Smooth muscle cell (in vitro differentiated cells): Measurements from ENCODE around the gene ABLIM2. TPM values are rescaled to one million over a fixed set of nuclear protein-coding genes. Genes with fewer than 3 reads are reported as not detected.

Experiments used
- DNase-seq: peaks from one replicate; lab custom pipeline; 2025; ENCODE audit not compliant: unreplicated experiment; lab: John Stamatoyannopoulos, UW
- H2AFZ ChIP-seq: fragments of 200-600 bp; sonication (generic); 2 replicates; pipeline ENCODE4 v1.6.0; 2016; ENCODE audit warnings: antibody characterized with exemption, low read depth, mild to moderate bottlenecking
- H3F3A ChIP-seq: fragments of 200-600 bp; sonication (generic); 2 replicates; pipeline ENCODE4 v1.6.0; 2017; ENCODE audit warnings: antibody characterized with exemption, low read depth
- H3K27ac ChIP-seq: fragments of 200-600 bp; sonication (generic); 2 replicates; pipeline ENCODE4 v1.5.1; 2016; ENCODE audit warnings: low read depth, mild to moderate bottlenecking
- H3K27me3 ChIP-seq: fragments of 200-600 bp; sonication (generic); 2 replicates; pipeline ENCODE4 v1.6.1; 2016; ENCODE audit warnings: low read depth, mild to moderate bottlenecking
- H3K36me3 ChIP-seq: fragments of 200-600 bp; sonication (generic); 2 replicates; pipeline ENCODE4 v1.5.1; 2016; ENCODE audit warnings: low read depth
- H3K4me1 ChIP-seq: fragments of 200-600 bp; sonication (generic); 2 replicates; pipeline ENCODE4 v1.5.1; 2016; ENCODE audit warnings: low read depth
- H3K4me2 ChIP-seq: fragments of 200-600 bp; sonication (generic); 2 replicates; pipeline ENCODE4 v1.6.0; 2016; ENCODE audit warnings: mild to moderate bottlenecking
- H3K4me3 ChIP-seq: fragments of 200-600 bp; sonication (generic); 2 replicates; pipeline ENCODE4 v1.5.1; 2016; ENCODE audit warnings: mild to moderate bottlenecking
- H3K79me2 ChIP-seq: fragments of 200-600 bp; sonication (generic); 2 replicates; pipeline ENCODE4 v1.6.0; 2016; ENCODE audit warnings: low read depth, mild to moderate bottlenecking
- H3K9ac ChIP-seq: fragments of 200-600 bp; sonication (generic); 2 replicates; pipeline ENCODE4 v1.6.0; 2016; ENCODE audit warnings: low read depth
- H3K9me3 ChIP-seq: fragments of 200-600 bp; sonication (generic); replicated peaks from 2 replicates; pipeline ENCODE4 v1.5.1; 2016; ENCODE audit warnings: low read depth
- H4K20me1 ChIP-seq: fragments of 200-600 bp; sonication (generic); 2 replicates; pipeline ENCODE4 v1.6.0; 2016; ENCODE audit warnings: low read depth
- CTCF ChIP-seq: fragments of 200-600 bp; sonication (generic); IDR thresholded peaks from 2 replicates; pipeline ENCODE4 v1.5.1; 2017; ENCODE audit warnings: borderline replicate concordance, mild to moderate bottlenecking, antibody characterized with exemption; ENCODE audit not compliant: insufficient read depth, poor library complexity, severe bottlenecking
- WGBS: methylation state at CpG from one replicate; pipeline ENCODE4 v1.1.7; 2016; ENCODE audit warnings: low lambda C conversion rate; 5-methylcytosine and 5-hydroxymethylcytosine counted together
- polyA plus RNA-seq: library from polyadenylated mRNA; unstranded; fragments of >200 nt; fragmentation: Nextera tagmentation; extraction: Ambion mirVana; gene quantifications from 2 replicates; pipeline ENCODE4 v1.2.1, GENCODE V29; 2016
- total RNA-seq: library from RNA; depleted of rRNA; stranded (reverse); fragments of >200 nt; gene quantifications from 2 replicates; pipeline ENCODE4 v1.2.3, GENCODE V29; 2014

ABLIM2 gene
- total and polyA plus RNA-seq, 2 experiments from 2014 or later: 0.08 TPM; not detected in 1

- H3K4me3 ChIP-seq: no peak overlapping the region
- H3K27ac ChIP-seq: no peak overlapping the region
- no peak overlapping the region for H3K4me2 ChIP-seq
- H3F3A ChIP-seq: no peaks in the 10 kb centered on the region
- H3K9me3 ChIP-seq: no peaks in the 10 kb centered on the region
- 49% methylated on average over 10 of the region's 10 CpGs for WGBS
- no peak overlapping the region for H3K9ac ChIP-seq
- no peaks in the 10 kb centered on the region for H3K4me1 ChIP-seq
- peak; percentile 92 for TF ChIP-seq CTCF
- H3K79me2 ChIP-seq: no peaks in the 10 kb centered on the region
- H4K20me1 ChIP-seq: no peaks in the 10 kb centered on the region
- no peak overlapping the region for H2AFZ ChIP-seq
- H3K27me3 ChIP-seq: peaks cover 4% of the 10 kb centered on the region
- DNase-seq: peak; percentile 25
- H3K36me3 ChIP-seq: no peaks in the 10 kb centered on the region
These were observed 171.2 kb downstream of the ABLIM2 start for GRCh38 chr4:7987148-7987989.

- Histone ChIP-seq H3K79me2 (no peaks in the 10 kb centered on the region), H3K4me3 (no peak overlapping the region), H3K27me3 (no peaks in the 10 kb centered on the region), H3K27ac (no peak overlapping the region), H4K20me1 (no peaks in the 10 kb centered on the region), H3F3A (no peaks in the 10 kb centered on the region), H3K4me1 (no peaks in the 10 kb centered on the region), H3K4me2 (no peak overlapping the region), H3K9me3 (no peaks in the 10 kb centered on the region), H3K36me3 (no peaks in the 10 kb centered on the region), H2AFZ (no peak overlapping the region), H3K9ac (no peak overlapping the region)
- TF ChIP-seq CTCF: no peak
- DNase-seq: no peak
- WGBS: 65% methylated on average over 21 of the region's 21 CpGs
These were observed 172.6 kb downstream of the ABLIM2 start for GRCh38 chr4:7985891-7986441.

- Histone ChIP-seq H3K4me2 (no peak overlapping the region), H3K79me2 (no peaks in the 10 kb centered on the region), H3F3A (no peaks in the 10 kb centered on the region), H3K4me3 (no peak overlapping the region), H2AFZ (no peak overlapping the region), H3K9ac (no peak overlapping the region), H3K4me1 (no peaks in the 10 kb centered on the region), H3K27ac (no peak overlapping the region), H4K20me1 (no peaks in the 10 kb centered on the region), H3K27me3 (no peaks in the 10 kb centered on the region), H3K9me3 (no peaks in the 10 kb centered on the region), H3K36me3 (no peaks in the 10 kb centered on the region)
- DNase-seq: no peak
- no peak for TF ChIP-seq CTCF
- 95% methylated on average over 12 of the region's 12 CpGs for WGBS
These were observed 173.5 kb downstream of the ABLIM2 start for GRCh38 chr4:7985072-7985471.
